ENCODE results near the gene GJB3. TPM values are rescaled to one million over a fixed set of nuclear protein-coding genes. Genes with fewer than 3 reads are reported as not detected.
"Not testable (repeated sequence)": the region's sequence is repeated elsewhere in the genome, so short reads cannot be mapped to it uniquely, and the experiment has no call there.

GJB3 gene
- total and polyA plus RNA-seq, 10 of the 15 experiments (the other 5 are each of a cell fraction or from before 2014, with no cell fraction given) = not detected

DNA sequence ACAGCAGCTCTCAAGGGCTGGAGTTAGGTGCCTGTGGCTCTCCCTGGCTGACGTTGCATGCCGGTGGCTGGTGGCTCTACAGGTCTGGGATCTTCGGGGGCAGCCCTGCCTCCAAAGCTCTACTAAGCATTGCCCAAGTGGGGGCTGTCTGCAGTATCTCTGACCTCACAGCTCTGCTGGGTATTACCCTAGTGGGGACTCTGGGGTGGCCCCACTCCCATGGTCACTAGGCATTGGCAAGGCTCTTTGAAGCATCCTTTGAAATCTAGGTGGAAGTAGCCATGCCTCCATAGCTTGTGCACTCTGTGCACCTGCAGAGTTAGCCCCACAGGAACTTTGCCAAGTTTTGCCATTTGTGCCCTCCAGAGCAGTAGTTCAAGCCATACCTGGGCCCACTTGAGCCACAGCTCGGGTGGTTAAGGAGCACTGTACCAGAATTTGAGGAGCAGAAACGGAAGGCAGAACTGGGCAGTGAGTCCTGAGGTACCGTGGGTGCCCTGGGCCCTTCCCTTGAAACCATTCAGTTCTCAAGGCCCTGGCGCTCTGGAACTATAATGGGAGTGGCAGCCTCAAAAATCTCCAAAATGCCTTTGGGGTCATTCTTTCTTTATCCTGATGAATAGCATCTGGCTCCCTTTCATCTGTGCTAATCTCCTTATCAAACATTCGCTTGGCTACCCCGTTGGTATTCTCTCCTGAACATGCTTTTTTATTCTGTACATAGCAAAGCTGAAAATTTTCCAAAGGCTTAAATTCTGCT, 27.2 kb downstream of the GJB3 start:
- Histone ChIP-seq H3K9ac (ENCODE audit: control insufficient read depth, insufficient read depth, low read length) (no peak overlapping the region), H3K4me1 (ENCODE audit: control insufficient read depth, insufficient read depth, low read length) (no peaks in the 10 kb centered on the region), H3K79me2 (ENCODE audit: control insufficient read depth, insufficient read depth, low read length) (no peaks in the 10 kb centered on the region), H3K9me3 (replicated peaks; ENCODE audit: control insufficient read depth, insufficient read depth, low read length) (no peaks in the 10 kb centered on the region), H3K27me3 (replicated peaks in 1 of 2; ENCODE audit: control insufficient read depth in 2 of 2, insufficient read depth in 2 of 2, low read length in 1 of 2) (no peaks in the 10 kb centered on the region), H3K4me3 (no peak overlapping the region), H3K27ac (ENCODE audit: control insufficient read depth, insufficient read depth) (no peak overlapping the region), H2AFZ (ENCODE audit: control insufficient read depth, low read depth, low read length) (no peak overlapping the region), H3K4me2 (ENCODE audit: control insufficient read depth, insufficient read depth) (no peak overlapping the region), H3K36me3 (ENCODE audit: control insufficient read depth in 2 of 2, insufficient read depth in 2 of 2, low read length in 1 of 2) (no peaks in the 10 kb centered on the region), H4K20me1 (ENCODE audit: control insufficient read depth, insufficient read depth) (no peaks in the 10 kb centered on the region)
- DNase-seq (ENCODE audit: low read depth, low spot score) = no peak
- 48% methylated on average over 9 of the region's 9 CpGs for WGBS (ENCODE audit: insufficient coverage, insufficient replicate concordance, low lambda C conversion rate, missing lambda C conversion rate)
- intact Hi-C loops (cut with micrococcal nuclease; ENCODE audit: unreplicated experiment) = no loop called here
- no TSS peak for BruUV-seq (replicated peaks)
- FAIRE-seq = no peak
- SMC1A ChIA-PET (ENCODE audit: uncharacterized antibody, unreplicated experiment) = no interaction called here
- no peak for ATAC-seq
- in situ Hi-C loops (cut with MboI) = no loop called here
- CTCF ChIA-PET = no interaction called here
- TF ChIP-seq SUPT20H (IDR thresholded peaks at IDR 0.05; ENCODE audit: borderline replicate concordance, control insufficient read depth, low read depth, low read length) = no peak
- TF ChIP-seq, protein P1, sequence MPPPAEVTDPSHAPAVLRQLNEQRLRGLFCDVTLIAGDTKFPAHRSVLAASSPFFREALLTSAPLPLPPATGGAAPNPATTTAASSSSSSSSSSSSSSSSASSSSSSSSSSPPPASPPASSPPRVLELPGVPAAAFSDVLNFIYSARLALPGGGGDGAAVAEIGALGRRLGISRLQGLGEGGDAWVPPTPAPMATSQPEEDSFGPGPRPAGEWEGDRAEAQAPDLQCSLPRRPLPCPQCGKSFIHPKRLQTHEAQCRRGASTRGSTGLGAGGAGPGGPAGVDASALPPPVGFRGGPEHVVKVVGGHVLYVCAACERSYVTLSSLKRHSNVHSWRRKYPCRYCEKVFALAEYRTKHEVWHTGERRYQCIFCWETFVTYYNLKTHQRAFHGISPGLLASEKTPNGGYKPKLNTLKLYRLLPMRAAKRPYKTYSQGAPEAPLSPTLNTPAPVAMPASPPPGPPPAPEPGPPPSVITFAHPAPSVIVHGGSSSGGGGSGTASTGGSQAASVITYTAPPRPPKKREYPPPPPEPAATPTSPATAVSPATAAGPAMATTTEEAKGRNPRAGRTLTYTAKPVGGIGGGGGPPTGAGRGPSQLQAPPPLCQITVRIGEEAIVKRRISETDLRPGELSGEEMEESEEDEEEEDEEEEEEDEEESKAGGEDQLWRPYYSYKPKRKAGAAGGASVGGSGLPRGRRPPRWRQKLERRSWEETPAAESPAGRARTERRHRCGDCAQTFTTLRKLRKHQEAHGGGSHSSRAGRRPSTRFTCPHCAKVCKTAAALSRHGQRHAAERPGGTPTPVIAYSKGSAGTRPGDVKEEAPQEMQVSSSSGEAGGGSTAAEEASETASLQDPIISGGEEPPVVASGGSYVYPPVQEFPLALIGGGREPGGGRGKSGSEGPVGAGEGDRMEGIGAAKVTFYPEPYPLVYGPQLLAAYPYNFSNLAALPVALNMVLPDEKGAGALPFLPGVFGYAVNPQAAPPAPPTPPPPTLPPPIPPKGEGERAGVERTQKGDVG (CRISPR knock-in tag; IDR thresholded peaks at IDR 0.05) = no peak
- POLR2A ChIA-PET = no interaction called here
- RAD21 ChIA-PET (ENCODE audit: unreplicated experiment) = no interaction called here

DNA sequence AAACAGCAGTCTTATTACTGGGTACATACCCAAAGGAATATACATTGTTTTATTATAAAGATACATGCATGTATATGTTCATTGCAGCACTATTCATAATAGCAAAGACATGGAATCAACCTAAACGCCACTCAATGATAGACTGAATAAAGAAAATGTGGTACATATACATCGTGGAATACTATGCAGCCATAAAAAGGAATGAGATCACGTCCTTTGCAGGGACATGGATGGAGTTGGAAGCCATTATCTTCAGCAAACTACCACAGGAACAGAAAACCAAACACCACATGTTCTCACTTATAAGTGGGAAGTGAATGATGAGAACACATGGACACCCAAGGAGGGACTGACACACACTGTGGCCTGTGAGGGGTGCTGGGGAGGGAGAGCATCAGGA, 29.8 kb downstream of the GJB3 start:
- H3K9ac ChIP-seq (ENCODE audit: control insufficient read depth, insufficient read depth, low read length); RAD21 ChIA-PET (ENCODE audit: unreplicated experiment); ATAC-seq; H3K4me1 ChIP-seq (ENCODE audit: control insufficient read depth, insufficient read depth, low read length); FAIRE-seq; intact Hi-C loops (cut with micrococcal nuclease; ENCODE audit: unreplicated experiment); DNase-seq (ENCODE audit: low read depth, low spot score); H2AFZ ChIP-seq (ENCODE audit: control insufficient read depth, low read depth, low read length); in situ Hi-C loops (cut with MboI); H4K20me1 ChIP-seq (ENCODE audit: control insufficient read depth, insufficient read depth); H3K36me3 ChIP-seq (ENCODE audit: control insufficient read depth in 2 of 2, insufficient read depth in 2 of 2, low read length in 1 of 2); H3K79me2 ChIP-seq (ENCODE audit: control insufficient read depth, insufficient read depth, low read length); H3K9me3 ChIP-seq (replicated peaks; ENCODE audit: control insufficient read depth, insufficient read depth, low read length); H3K27ac ChIP-seq (ENCODE audit: control insufficient read depth, insufficient read depth); BruUV-seq (replicated peaks); SMC1A ChIA-PET (ENCODE audit: uncharacterized antibody, unreplicated experiment); POLR2A ChIA-PET; H3K4me2 ChIP-seq (ENCODE audit: control insufficient read depth, insufficient read depth); H3K27me3 ChIP-seq (replicated peaks in 1 of 2; ENCODE audit: control insufficient read depth in 2 of 2, insufficient read depth in 2 of 2, low read length in 1 of 2); H3K4me3 ChIP-seq: not testable (repeated sequence)
- CTCF ChIA-PET = interaction anchor here (0.6 to 0.9 kb wide), 2 partner anchors 42 to 1497 kb away, joined by 3 read pairs; no protein-coding TSS in a partner anchor
- WGBS (ENCODE audit: insufficient coverage, insufficient replicate concordance, low lambda C conversion rate, missing lambda C conversion rate) = 38% methylated on average over 3 of the region's 3 CpGs
